HT1080 (cell line): ENCODE results near the gene DOCK4. TPM values are rescaled to one million over a fixed set of nuclear protein-coding genes. Genes with fewer than 3 reads are reported as not detected.
"Not testable (repeated sequence)": the region's sequence is repeated elsewhere in the genome, so short reads cannot be mapped to it uniquely, and the experiment has no call there.

Experiments used
- DNase-seq: peaks from one replicate; pipeline ENCODE4 v3.0.0-alpha.2; 2015; ENCODE audit warnings: low read depth
- polyA plus RNA-seq, 2 experiments: library from polyadenylated mRNA; depleted of rRNA; stranded (reverse); fragments of >200 nt; gene quantifications; 2 replicates each; pipeline ENCODE4 v1.2.3, GENCODE V29; 2015
- total RNA-seq: library from RNA; depleted of rRNA; stranded (reverse); fragments of >200 nt; shearing (Covaris generic); gene quantifications from 2 replicates; pipeline ENCODE4 v1.2.3, GENCODE V29; 2014; rRNA removed

Gene DOCK4, protein sequence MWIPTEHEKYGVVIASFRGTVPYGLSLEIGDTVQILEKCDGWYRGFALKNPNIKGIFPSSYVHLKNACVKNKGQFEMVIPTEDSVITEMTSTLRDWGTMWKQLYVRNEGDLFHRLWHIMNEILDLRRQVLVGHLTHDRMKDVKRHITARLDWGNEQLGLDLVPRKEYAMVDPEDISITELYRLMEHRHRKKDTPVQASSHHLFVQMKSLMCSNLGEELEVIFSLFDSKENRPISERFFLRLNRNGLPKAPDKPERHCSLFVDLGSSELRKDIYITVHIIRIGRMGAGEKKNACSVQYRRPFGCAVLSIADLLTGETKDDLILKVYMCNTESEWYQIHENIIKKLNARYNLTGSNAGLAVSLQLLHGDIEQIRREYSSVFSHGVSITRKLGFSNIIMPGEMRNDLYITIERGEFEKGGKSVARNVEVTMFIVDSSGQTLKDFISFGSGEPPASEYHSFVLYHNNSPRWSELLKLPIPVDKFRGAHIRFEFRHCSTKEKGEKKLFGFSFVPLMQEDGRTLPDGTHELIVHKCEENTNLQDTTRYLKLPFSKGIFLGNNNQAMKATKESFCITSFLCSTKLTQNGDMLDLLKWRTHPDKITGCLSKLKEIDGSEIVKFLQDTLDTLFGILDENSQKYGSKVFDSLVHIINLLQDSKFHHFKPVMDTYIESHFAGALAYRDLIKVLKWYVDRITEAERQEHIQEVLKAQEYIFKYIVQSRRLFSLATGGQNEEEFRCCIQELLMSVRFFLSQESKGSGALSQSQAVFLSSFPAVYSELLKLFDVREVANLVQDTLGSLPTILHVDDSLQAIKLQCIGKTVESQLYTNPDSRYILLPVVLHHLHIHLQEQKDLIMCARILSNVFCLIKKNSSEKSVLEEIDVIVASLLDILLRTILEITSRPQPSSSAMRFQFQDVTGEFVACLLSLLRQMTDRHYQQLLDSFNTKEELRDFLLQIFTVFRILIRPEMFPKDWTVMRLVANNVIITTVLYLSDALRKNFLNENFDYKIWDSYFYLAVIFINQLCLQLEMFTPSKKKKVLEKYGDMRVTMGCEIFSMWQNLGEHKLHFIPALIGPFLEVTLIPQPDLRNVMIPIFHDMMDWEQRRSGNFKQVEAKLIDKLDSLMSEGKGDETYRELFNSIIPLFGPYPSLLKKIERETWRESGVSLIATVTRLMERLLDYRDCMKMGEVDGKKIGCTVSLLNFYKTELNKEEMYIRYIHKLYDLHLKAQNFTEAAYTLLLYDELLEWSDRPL (N-terminal part only)
- total RNA-seq, result 36.6 and 46.6 TPM in 2 replicates
- 36.9 and 51.0 TPM in 2 replicates for polyA plus RNA-seq (2015; cell fraction: cytosol; rRNA removed)
- 110 TPM in 2 replicates for polyA plus RNA-seq (2015; cell fraction: nucleus; rRNA removed)

DNA sequence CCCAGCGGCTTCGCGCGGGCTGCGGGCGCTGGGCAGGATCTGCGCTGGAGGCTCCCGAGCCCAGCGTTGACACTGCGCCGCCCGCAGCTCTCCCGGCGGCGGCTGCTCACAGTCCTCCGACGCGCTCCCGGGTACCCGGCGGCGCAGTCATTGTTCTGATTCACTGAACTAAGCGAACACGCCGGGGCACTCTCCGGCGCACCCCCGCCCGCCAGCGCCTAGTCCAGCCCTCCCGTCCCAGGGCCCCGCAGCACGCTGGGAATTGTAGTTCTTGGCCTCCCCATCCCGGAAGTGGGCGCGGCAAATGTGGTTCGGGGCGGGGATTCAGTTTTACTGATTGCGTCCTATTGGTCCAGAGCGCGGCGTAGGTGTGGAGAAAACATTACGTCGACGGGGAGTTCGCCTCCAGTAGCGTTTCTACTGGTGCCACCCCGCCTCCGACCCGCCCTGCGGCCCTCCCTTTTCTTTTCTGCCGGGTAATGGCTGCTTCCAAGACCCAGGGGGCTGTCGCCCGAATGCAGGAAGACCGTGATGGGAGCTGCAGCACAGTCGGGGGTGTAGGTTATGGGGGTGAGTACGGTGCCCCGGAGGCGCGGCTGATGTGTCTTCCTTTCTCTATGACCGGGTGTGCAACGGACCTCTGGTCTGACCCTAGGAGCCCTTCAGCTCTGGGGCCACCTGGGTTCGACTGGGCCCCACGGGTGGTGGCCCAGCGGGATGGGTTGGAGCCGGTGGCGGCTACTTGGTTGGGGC, at the start of gene DOCK4, which contains the start of gene ZNF277:
Gene DOCK4 (minus strand): TSS at position 162 of the 753 bp plus-strand sequence. CDS start 261 bp downstream, outside the sequence.
Gene ZNF277 (plus strand): TSS at position 458 of the 753 bp plus-strand sequence. CDS start 22 bp downstream, at position 480.
- peak; percentile 99 for DNase-seq

DNA sequence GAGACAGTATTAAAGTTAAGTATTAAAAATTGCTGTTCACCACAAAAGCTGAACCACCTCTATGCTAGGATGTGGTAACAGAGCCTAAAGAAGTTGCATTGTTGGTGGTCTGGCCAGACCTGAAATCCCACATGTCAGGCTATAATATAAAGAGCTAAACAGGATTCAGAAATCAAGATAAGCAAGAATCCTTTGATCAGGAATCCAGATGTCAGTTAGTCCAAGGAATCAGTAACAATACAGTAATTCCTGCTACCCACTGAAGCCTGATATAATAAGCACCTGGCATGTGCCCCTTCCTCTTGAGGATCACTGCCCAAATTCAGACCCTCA, 49.2 kb upstream of the DOCK4 start:
- DNase-seq, result no peak

DNA sequence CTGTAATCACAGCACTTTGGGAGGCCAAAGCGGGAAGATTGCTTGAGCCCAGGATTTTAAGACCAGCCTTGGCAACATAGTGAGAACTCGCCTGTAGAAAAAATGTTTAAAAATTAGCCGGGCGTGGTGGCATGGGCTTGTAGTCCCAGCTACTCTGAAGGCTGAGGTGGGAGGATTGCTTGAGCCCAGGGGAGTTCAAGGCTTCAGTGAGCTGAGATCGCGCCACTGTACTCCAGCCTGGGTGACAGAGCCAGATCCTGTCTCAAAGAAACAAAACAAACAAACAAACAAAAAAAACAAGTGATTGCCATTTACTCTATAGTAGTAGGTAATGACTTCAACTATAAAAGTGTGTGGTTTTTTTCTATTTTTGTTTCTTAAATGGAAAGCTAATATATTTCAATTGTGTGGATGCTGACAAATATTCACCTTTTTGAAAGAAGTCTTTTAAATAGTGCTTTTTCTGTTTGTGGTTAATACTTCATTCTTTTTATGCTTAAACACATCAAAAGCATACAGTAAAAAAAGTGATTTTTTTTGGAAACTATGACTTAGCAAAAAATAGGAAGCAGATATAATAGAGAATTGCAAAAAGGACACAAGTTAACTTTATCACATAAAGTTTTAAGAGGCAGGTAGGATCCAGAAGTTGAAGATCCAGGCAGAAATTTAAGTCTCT, 48.6 kb upstream of the DOCK4 start:
- no peak for DNase-seq

GRCh38 chr7:112254156-112254555, 48.0 kb upstream of the DOCK4 start:
- DNase-seq, result no peak

DNA sequence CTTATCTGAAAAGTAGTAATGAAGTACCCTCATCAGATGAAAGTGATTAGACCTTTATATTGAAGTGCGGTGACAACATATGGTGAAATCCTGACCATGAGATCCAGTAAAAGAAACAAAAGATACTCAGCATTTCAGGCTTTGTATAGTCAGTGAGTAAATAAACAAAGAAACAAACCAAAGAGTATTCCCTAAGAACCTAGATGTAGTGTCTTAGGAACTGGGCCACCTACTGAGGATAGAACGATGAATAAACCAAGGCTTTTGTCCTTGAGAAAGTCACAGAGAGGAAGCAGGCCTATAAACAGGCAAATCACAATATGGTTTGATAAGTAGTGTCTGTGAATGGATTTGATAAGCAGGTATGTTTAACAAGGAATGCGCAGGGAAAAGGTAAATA, 46.5 kb upstream of the DOCK4 start:
- DNase-seq, result no peak

DNA sequence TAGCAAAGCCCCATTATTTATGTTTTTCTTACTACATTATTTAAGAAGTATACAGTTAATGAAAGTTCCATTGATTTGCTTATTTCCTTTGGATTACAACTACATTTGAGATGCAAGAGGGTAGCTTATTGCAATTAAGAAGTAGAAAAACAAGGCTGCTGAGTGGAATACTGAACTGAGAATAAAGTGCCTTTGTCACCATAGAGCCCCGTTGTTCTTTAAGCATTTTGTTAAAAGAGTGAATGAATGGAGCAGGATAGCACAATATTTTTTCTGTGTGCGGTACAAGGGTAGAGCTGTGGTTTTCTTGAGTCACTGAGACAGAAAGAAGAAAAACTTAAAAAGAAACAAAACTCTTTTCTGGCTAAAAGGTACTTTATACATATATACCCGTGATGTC, 45.9 kb upstream of the DOCK4 start:
- no peak for DNase-seq

DNA sequence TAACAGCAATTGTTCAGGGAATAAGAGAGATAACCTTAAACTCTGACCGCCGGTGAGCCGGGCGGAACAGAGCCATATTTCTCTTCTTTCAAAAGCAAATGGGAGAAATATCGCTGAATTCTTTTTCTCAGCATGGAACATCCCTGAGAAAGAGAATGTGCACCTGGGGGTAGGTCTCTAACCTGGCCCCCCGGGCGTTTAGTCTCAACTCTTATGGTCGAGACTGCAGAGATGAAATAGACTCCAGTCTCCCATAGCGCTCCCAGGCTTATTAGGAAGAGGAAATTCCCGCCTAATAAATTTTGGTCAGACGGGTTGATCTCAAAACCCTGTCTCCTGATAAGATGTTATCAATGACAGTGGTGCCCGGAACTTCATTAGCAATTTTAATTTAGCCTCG, 43.8 kb upstream of the DOCK4 start:
- not testable (repeated sequence) for DNase-seq

- DNase-seq, result no peak
Observed at GRCh38 chr7:112248598-112248997, 42.4 kb upstream of the DOCK4 start.

GRCh38 chr7:112238852-112239610, 32.8 kb upstream of the DOCK4 start:
- DNase-seq, result peak; percentile 88

DNA sequence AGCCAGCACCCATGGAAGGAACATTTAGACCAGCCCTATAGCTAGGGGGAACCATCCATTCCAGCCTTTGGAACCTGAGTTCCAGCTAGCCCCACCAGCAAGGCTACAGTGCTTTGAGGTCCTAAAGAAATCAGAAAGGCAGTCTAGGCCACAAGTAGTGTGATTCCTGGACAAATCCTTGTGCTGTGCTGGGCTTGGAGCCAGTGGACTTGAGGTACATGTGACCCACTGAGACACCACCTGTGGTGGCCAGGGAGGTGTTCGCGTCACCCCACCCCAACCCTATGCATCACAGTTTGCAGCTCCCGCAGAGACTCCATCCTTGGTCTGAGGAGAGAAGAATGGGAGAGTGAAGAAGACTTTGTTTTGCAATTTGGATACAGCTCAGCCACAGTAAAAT, 32.1 kb upstream of the DOCK4 start:
- DNase-seq, result no peak

GRCh38 chr7:112236597-112236996, 30.4 kb upstream of the DOCK4 start:
- no peak for DNase-seq

DNA sequence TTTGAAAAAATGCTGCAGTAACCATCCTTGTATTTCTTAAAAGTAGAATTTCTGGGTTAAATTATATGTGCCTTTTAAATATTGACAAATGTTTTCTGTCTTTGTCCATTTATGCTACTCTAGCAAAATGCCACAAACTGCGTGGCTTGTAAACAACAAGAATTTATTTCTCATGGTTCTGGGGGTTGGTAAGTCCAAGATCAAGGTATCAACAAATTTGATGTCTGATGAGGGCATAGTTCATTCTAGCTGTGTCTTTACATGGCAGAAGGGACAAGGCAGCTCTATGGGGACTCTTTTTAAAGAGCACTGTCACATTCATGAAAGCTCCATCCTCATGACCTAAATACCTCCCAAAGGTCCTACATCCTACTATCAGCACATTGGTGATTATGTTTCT, 27.9 kb upstream of the DOCK4 start:
- DNase-seq, result no peak

- DNase-seq, result no peak
Observed at GRCh38 chr7:112233048-112233697, 27.0 kb upstream of the DOCK4 start.

DNA sequence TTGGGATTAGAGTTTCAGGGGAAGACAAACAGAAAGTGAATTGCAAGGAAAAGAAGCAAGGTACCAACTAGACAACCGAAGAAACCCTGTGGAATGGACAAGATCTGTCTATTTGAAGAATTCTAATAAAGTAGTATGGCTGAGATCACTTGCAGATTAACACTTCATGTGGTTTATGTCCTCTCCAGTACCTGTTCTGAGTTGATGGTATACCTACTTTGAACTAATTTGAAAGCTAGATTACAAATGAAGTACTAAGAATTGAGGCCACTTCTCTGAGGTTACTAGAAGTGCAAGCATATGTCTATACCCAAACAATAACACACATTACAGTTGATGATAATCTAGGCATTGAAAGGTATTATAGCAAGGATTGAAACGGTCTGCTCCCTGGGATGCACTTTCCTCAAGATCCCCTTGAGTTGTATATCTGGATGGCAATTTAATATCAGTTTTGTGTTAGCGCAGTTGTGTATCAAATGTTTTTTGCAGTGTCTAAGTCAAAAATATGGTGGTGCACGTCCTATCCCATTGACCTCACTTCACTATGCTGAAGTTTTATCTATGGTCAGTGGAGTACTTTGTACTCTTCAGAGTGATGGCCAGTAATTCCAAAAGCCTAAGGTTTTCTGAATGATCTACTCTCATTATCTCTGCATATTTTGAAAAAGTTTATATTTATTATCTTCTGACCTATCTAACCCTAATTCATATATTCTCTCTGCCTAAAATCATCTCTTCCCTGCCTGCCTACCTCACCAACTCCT, 26.2 kb upstream of the DOCK4 start:
- no peak for DNase-seq

DNA sequence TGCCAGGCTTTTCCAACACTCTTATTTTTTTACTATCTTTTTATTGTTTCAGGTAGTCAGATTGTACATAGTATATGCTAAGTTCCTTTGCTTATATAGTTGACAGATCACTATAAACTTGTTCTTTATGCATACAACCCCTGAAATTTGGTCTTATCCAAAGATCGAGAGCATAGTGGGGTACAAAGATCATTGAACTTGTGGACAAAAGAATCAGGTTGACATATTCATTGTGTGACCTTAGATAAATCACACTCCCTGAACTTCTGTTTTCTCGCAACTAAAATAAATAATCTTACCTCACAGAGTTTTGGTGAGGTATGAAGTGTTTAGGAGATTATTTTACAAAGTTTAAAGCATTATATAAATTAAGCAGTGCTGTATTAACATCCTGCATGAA, 22.4 kb upstream of the DOCK4 start:
- DNase-seq, result no peak

DNA sequence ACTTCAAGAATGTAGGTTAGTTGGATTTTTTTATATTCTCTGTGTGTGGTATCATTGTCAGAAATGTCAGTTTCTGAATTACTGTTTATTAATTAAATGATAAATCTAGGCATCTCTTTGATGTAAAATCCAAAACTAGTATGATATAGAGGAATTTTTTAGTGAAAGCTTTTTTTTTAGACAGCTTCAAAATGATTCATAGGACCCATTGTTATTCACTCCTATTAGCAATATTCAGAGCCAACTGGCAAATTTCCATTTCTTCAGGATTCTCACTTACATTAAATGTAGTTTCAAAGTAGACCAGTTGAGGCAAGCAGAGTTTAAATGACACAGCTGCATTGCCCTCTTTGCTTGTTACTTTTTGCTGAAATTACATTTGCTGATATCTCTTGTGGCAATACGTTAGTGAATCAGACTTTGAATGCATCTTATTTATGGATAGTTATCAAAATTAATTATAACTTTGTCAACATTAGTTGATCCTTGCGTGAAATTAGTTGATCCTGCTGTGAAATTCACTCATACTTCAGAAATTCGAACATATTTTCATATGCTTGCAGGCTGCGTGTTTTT, 20.6 kb upstream of the DOCK4 start:
- no peak for DNase-seq

DNA sequence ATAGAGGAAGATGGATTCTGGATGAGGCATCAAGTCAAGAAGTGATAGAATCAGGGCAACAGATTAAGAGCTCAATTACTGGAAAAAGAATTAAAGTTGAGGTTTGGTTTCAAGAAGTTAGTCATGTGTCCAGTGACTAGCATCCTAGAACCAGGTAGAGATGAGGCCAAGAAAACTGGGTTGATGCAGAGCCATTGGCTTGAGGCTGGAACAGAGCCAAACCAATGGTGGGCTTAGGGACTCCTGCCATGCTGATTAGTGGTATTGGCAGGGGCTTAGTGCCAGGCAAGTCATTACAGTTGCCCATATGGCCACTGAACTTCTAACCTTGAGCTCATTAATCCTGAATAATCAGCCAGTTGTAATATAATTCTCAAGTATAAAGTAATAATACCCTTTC, 18.8 kb upstream of the DOCK4 start:
- DNase-seq, result no peak

GRCh38 chr7:112224186-112224585, 18.0 kb upstream of the DOCK4 start:
- no peak for DNase-seq
